Motor neuron (in vitro differentiated cells): ENCODE results near the gene ITGB8. TPM values are rescaled to one million over a fixed set of nuclear protein-coding genes. Genes with fewer than 3 reads are reported as not detected.

Experiments used
- ATAC-seq, 8 experiments: fragments of 200-7000 bp; cut with Tn5 transposase; replicated peaks in 6 of 8; 2 replicates each; pipeline ENCODE4 v1.8.0; 2021; ENCODE audit warnings: mild to moderate bottlenecking in 8 of 8, moderate library complexity in 8 of 8
- H3K27ac ChIP-seq, 2 donors: fragments of 250-450 bp; sonication (Bioruptor Pico); 2 replicates each; pipeline ENCODE4 v1.9.0; 2021; ENCODE audit warnings: antibody characterized with exemption in 2 of 2, mild to moderate bottlenecking in 2 of 2, moderate library complexity in 1 of 2
- H3K4me1 ChIP-seq, 2 donors: fragments of 250-450 bp; sonication (Bioruptor Pico); replicated peaks in 1 of 2; 2 replicates each; pipeline ENCODE4 v1.6.1; 2021; ENCODE audit warnings: antibody characterized with exemption in 2 of 2, mild to moderate bottlenecking in 2 of 2, moderate library complexity in 1 of 2
- H3K4me3 ChIP-seq, 5 donors: fragments of 250-450 bp; sonication (Bioruptor Pico); 2 replicates each; pipeline ENCODE4 v1.9.0; 2021; ENCODE audit warnings: antibody characterized with exemption in 5 of 5, mild to moderate bottlenecking in 5 of 5, moderate library complexity in 4 of 5
- WGBS, 10 experiments: fragments of 450-650 bp; shearing (Covaris generic); methylation state at CpG; one replicate each; pipeline ENCODE4 v1.0.0; 2022; 5-methylcytosine and 5-hydroxymethylcytosine counted together
- in situ Hi-C, 9 experiments: fragments of 400-800 bp; cut with MboI; loops; one replicate each; pipeline ENCODE4 v1.15.0; 2021; ENCODE audit warnings: low sequenced_read_pairs in 9 of 9, low pct_unique_long_range_greater_than_20kb in 2 of 9; ENCODE audit not compliant: unreplicated experiment in 9 of 9
- total RNA-seq, 8 experiments: library from RNA; unstranded; fragments of 300-600 nt; gene quantifications; 2 replicates each; pipeline versions ENCODE4 v1.2.3 to v1.2.4, GENCODE V29; 2022

The ITGB8 gene
- total RNA-seq, 8 experiments from 2014 or later: 4.8 to 133 (median 15.5) TPM

- in situ Hi-C loops: loop anchor here in 3 of 9 experiments (25.0 kb wide), 3 partner anchors 276 to 549 kb away; partner anchors contain the start of gene TMEM196 (in 1 of the 3)
- peaks cover 3 to 10% of the 10 kb centered on the region in 2 donors for H3K4me1 ChIP-seq
- no peak overlapping the region for H3K4me3 ChIP-seq
- ATAC-seq: no peak
- 54 to 100% (median 94%) methylated on average over 1 to 2 of the region's 2 CpGs; no CpG with 5 or more reads in 3 of the 10 experiments for WGBS, 10 experiments
- H3K27ac ChIP-seq: no peak overlapping the region
Observed at GRCh38 chr7:20311743-20312042, 19.0 kb upstream of the ITGB8 start.

GRCh38 chr7:20312562-20312961 is 18.1 kb upstream of the ITGB8 start:
- in situ Hi-C loops: loop anchor here in 3 of 9 experiments (25.0 kb wide), 3 partner anchors 275 to 550 kb away; partner anchors contain the start of gene TMEM196 (in 1 of the 3)
- 83 to 100% (median 94%) methylated on average over 1 to 2 of the region's 2 CpGs; no CpG with 5 or more reads in 2 of the 10 experiments for WGBS, 10 experiments
- peaks cover 0 to 1% of the 10 kb centered on the region in 2 donors for H3K4me1 ChIP-seq
- no peak overlapping the region for H3K4me3 ChIP-seq
- no peak for ATAC-seq
- no peak overlapping the region for H3K27ac ChIP-seq

- Histone ChIP-seq H3K4me1 (no peaks in the 10 kb centered on the region), H3K27ac (no peak overlapping the region), H3K4me3 (no peak overlapping the region)
- 22 to 100% (median 100%) methylated on average over 1 of the region's 1 CpG for WGBS, 10 experiments
- peak in 3 of 8 experiments; percentile 25 to 71 (median 26) for ATAC-seq
- in situ Hi-C loops: loop anchor here in 3 of 9 experiments (25.0 kb wide), 3 partner anchors 274 to 551 kb away; partner anchors contain the start of gene TMEM196 (in 1 of the 3)
Observed at GRCh38 chr7:20313626-20314025, 17.1 kb upstream of the ITGB8 start.

- Histone ChIP-seq H3K4me3 (no peak overlapping the region), H3K27ac (no peak overlapping the region), H3K4me1 (no peaks in the 10 kb centered on the region)
- ATAC-seq: peak in 3 of 8 experiments; percentile 66 to 90 (median 87)
- in situ Hi-C loops: loop anchor here in 3 of 9 experiments (25.0 kb wide), 3 partner anchors 273 to 552 kb away; partner anchors contain the start of gene TMEM196 (in 1 of the 3)
- 0 to 100% (median 90%) methylated on average over 1 to 2 of the region's 2 CpGs for WGBS, 10 experiments
Observed at GRCh38 chr7:20314198-20314597, 16.5 kb upstream of the ITGB8 start.

GRCh38 chr7:20316706-20317105 is 14.0 kb upstream of the ITGB8 start:
- in situ Hi-C loops: loop anchor here in 3 of 9 experiments (25.0 kb wide), 3 partner anchors 271 to 554 kb away; partner anchors contain the start of gene TMEM196 (in 1 of the 3)
- WGBS, 10 experiments: 44 to 100% (median 88%) methylated on average over 1 to 4 of the region's 4 CpGs
- ATAC-seq: no peak
- no peaks in the 10 kb centered on the region for H3K4me1 ChIP-seq
- no peak overlapping the region for H3K27ac ChIP-seq
- no peak overlapping the region for H3K4me3 ChIP-seq

GRCh38 chr7:20317413-20317812 is 13.3 kb upstream of the ITGB8 start:
- ATAC-seq: no peak
- in situ Hi-C loops: loop anchor here in 3 of 9 experiments (25.0 kb wide), 3 partner anchors 270 to 555 kb away; partner anchors contain the start of gene TMEM196 (in 1 of the 3)
- Histone ChIP-seq H3K4me3 (no peak overlapping the region), H3K27ac (no peak overlapping the region), H3K4me1 (no peaks in the 10 kb centered on the region)

- Histone ChIP-seq H3K27ac (no peak overlapping the region), H3K4me1 (no peaks in the 10 kb centered on the region), H3K4me3 (no peak overlapping the region)
- WGBS, 10 experiments: 67 to 100% (median 88%) methylated on average over 2 to 6 of the region's 6 CpGs; no CpG with 5 or more reads in 2 of the 10 experiments
- no peak for ATAC-seq
- in situ Hi-C loops: loop anchor here in 3 of 9 experiments (25.0 kb wide), 3 partner anchors 268 to 557 kb away; partner anchors contain the start of gene TMEM196 (in 1 of the 3)
Observed at GRCh38 chr7:20318933-20319332, 11.8 kb upstream of the ITGB8 start.

GRCh38 chr7:20320322-20320721 is 10.4 kb upstream of the ITGB8 start:
- 10 to 100% (median 84%) methylated on average over 1 to 3 of the region's 3 CpGs; no CpG with 5 or more reads in 1 of the 10 experiments for WGBS, 10 experiments
- Histone ChIP-seq H3K4me1 (no peaks in the 10 kb centered on the region), H3K27ac (no peak overlapping the region), H3K4me3 (no peak overlapping the region)
- ATAC-seq: no peak
- in situ Hi-C loops: loop anchor here in 3 of 9 experiments (25.0 kb wide), 3 partner anchors 267 to 558 kb away; partner anchors contain the start of gene TMEM196 (in 1 of the 3)

- in situ Hi-C loops: loop anchor here in 3 of 9 experiments (25.0 kb wide), 3 partner anchors 267 to 558 kb away; partner anchors contain the start of gene TMEM196 (in 1 of the 3)
- ATAC-seq: no peak
Observed at GRCh38 chr7:20320786-20321185, 9.9 kb upstream of the ITGB8 start.

GRCh38 chr7:20323595-20323994 is 7.1 kb upstream of the ITGB8 start:
- H3K27ac ChIP-seq: no peak overlapping the region
- 0 to 80% (median 33%) methylated on average over 1 to 2 of the region's 2 CpGs; no CpG with 5 or more reads in 1 of the 10 experiments for WGBS, 10 experiments
- H3K4me3 ChIP-seq: no peak overlapping the region
- H3K4me1 ChIP-seq: no peaks in the 10 kb centered on the region
- in situ Hi-C loops: loop anchor here in 3 of 9 experiments (25.0 kb wide), 3 partner anchors 264 to 561 kb away; partner anchors contain the start of gene TMEM196 (in 1 of the 3)
- peak in 3 of 8 experiments; percentile 89 to 94 (median 90) for ATAC-seq

More at GRCh38 chr7:20320786-20321185, 9.9 kb upstream of the ITGB8 start:
- Histone ChIP-seq H3K27ac (no peak overlapping the region), H3K4me1 (no peaks in the 10 kb centered on the region), H3K4me3 (no peak overlapping the region)
- 67 to 96% (median 88%) methylated on average over 1 to 7 of the region's 7 CpGs; no CpG with 5 or more reads in 2 of the 10 experiments for WGBS, 10 experiments

- no peak for ATAC-seq
- in situ Hi-C loops: loop anchor here in 2 of 9 experiments (25.0 kb wide), 2 partner anchors 261 to 564 kb away; partner anchors contain the start of gene TMEM196 (in 1 of the 2)
- H3K4me1 ChIP-seq: no peaks in the 10 kb centered on the region
- no peak overlapping the region for H3K27ac ChIP-seq
- H3K4me3 ChIP-seq: no peak overlapping the region
- WGBS, 10 experiments: 89 to 100% (median 98%) methylated on average over 1 to 4 of the region's 4 CpGs; no CpG with 5 or more reads in 1 of the 10 experiments
Observed at GRCh38 chr7:20326342-20326741, 4.4 kb upstream of the ITGB8 start.

GRCh38 chr7:20327055-20327454 is 3.6 kb upstream of the ITGB8 start:
- no peak for ATAC-seq
- 45 to 100% (median 92%) methylated on average over 1 of the region's 1 CpG; no CpG with 5 or more reads in 3 of the 10 experiments for WGBS, 10 experiments
- H3K4me1 ChIP-seq: no peaks in the 10 kb centered on the region
- no peak overlapping the region for H3K4me3 ChIP-seq
- H3K27ac ChIP-seq: no peak overlapping the region
- in situ Hi-C loops: loop anchor here in 2 of 9 experiments (25.0 kb wide), 2 partner anchors 260 to 565 kb away; partner anchors contain the start of gene TMEM196 (in 1 of the 2)

GRCh38 chr7:20328027-20328426 is 2.7 kb upstream of the ITGB8 start:
- in situ Hi-C loops: loop anchor here in 2 of 9 experiments (25.0 kb wide), 2 partner anchors 259 to 566 kb away; partner anchors contain the start of gene TMEM196 (in 1 of the 2)
- Histone ChIP-seq H3K4me1 (no peaks in the 10 kb centered on the region), H3K27ac (no peak overlapping the region), H3K4me3 (no peak overlapping the region)
- no peak for ATAC-seq
- WGBS, 10 experiments: 90 to 100% (median 95%) methylated on average over 1 to 2 of the region's 2 CpGs
